ENCODE measurements around the gene SLAMF1. TPM values are rescaled to one million over a fixed set of nuclear protein-coding genes. Genes with fewer than 3 reads are reported as not detected.
"Not testable (repeated sequence)": the region's sequence is repeated elsewhere in the genome, so short reads cannot be mapped to it uniquely, and the experiment has no call there.

SLAMF1 gene
- total RNA-seq, 1 donor from 2014 or later = not detected

GRCh38 chr1:160597051-160597450, 49.8 kb downstream of the SLAMF1 start:
- Mint-ChIP-seq H3K4me1 (no peaks in the 10 kb centered on the region), H3K27ac (ENCODE audit: unreplicated experiment) (no peak overlapping the region), H3K9me3 (peaks cover 24% of the 10 kb centered on the region), H3K36me3 (ENCODE audit: low read depth) (peaks cover 3% of the 10 kb centered on the region), H3K4me3 (no peak overlapping the region), H3K27me3 (ENCODE audit: low read depth) (peaks cover 27% of the 10 kb centered on the region)
- no peak for DNase-seq (ENCODE audit: low read depth, low spot score)
- no peak for TF ChIP-seq CTCF (conservative IDR thresholded peaks at IDR 0.05)

DNA sequence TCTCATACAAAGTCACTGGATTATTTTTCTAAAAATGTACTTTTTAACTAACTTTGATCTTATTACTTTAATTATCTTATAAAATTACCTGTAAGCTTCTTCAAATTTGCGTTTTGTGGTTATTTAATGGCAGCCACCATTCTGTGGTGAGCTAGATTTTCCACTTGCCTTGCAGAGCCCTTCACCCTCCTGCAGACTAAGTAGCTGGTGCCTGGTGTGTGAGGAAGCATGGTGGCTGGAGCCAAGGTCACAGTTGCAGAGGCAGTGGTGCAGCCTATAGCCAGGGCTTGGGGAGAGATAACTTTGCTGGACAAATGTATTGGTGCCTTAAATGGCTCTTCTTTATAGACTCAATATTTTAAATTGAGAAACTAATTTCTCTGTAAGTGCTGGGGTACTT, 56.4 kb downstream of the SLAMF1 start:
- no peak for DNase-seq (ENCODE audit: low read depth, low spot score)
- peaks cover 21% of the 10 kb centered on the region for H3K27me3 Mint-ChIP-seq (ENCODE audit: low read depth)
- no peaks in the 10 kb centered on the region for H3K4me1 Mint-ChIP-seq
- no peak for TF ChIP-seq CTCF (conservative IDR thresholded peaks at IDR 0.05)
- H3K4me3 Mint-ChIP-seq = no peak overlapping the region
- no peak overlapping the region for H3K27ac Mint-ChIP-seq (ENCODE audit: unreplicated experiment)
- H3K9me3 Mint-ChIP-seq = peaks cover 5% of the 10 kb centered on the region
- H3K36me3 Mint-ChIP-seq (ENCODE audit: low read depth) = peaks cover 3% of the 10 kb centered on the region

DNA sequence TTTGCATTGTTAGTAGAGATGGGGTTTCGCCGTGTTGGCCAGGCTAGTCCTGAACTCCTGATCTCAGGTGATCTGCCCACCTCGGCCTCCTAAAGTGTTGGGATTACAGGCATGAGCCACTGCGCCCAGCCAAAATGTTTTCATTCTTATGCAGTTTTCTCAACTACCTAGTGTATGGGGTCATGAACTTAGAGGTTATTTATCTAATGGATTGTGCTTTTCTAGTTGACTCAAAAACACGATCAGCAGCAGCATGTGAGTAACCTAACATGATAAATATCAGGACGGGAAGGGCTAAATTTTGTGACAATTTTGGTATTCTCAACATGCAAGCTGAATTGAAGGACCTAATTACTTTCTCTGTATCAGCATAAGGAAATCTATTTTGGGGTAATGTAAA, 58.4 kb downstream of the SLAMF1 start:
- Mint-ChIP-seq H3K27me3 (ENCODE audit: low read depth) (peaks cover 12% of the 10 kb centered on the region), H3K4me3 (no peak overlapping the region), H3K27ac (ENCODE audit: unreplicated experiment) (no peak overlapping the region), H3K36me3 (ENCODE audit: low read depth) (no peaks in the 10 kb centered on the region), H3K4me1 (no peaks in the 10 kb centered on the region), H3K9me3 (peaks cover 3% of the 10 kb centered on the region)
- TF ChIP-seq CTCF (conservative IDR thresholded peaks at IDR 0.05) = no peak
- DNase-seq (ENCODE audit: low read depth, low spot score) = no peak

- no peak for TF ChIP-seq CTCF (conservative IDR thresholded peaks at IDR 0.05)
- peaks cover 3% of the 10 kb centered on the region for H3K9me3 Mint-ChIP-seq
- DNase-seq (ENCODE audit: low read depth, low spot score) = no peak
- peaks cover 14% of the 10 kb centered on the region for H3K27me3 Mint-ChIP-seq (ENCODE audit: low read depth)
- no peak overlapping the region for H3K4me3 Mint-ChIP-seq
- no peaks in the 10 kb centered on the region for H3K36me3 Mint-ChIP-seq (ENCODE audit: low read depth)
- no peak overlapping the region for H3K27ac Mint-ChIP-seq (ENCODE audit: unreplicated experiment)
- H3K4me1 Mint-ChIP-seq = no peaks in the 10 kb centered on the region
These were observed 62.1 kb downstream of the SLAMF1 start for GRCh38 chr1:160584784-160585183.

GRCh38 chr1:160582976-160583375, 63.9 kb downstream of the SLAMF1 start:
- peaks cover 15% of the 10 kb centered on the region for H3K27me3 Mint-ChIP-seq (ENCODE audit: low read depth)
- not testable (repeated sequence) for H3K9me3 Mint-ChIP-seq; H3K4me3 Mint-ChIP-seq; H3K27ac Mint-ChIP-seq (ENCODE audit: unreplicated experiment); H3K4me1 Mint-ChIP-seq; DNase-seq (ENCODE audit: low read depth, low spot score); H3K36me3 Mint-ChIP-seq (ENCODE audit: low read depth)

- DNase-seq (ENCODE audit: low read depth, low spot score) = no peak
- Mint-ChIP-seq H3K9me3 (peaks cover 3% of the 10 kb centered on the region), H3K4me3 (no peak overlapping the region), H3K4me1 (no peaks in the 10 kb centered on the region), H3K27ac (ENCODE audit: unreplicated experiment) (no peak overlapping the region), H3K27me3 (ENCODE audit: low read depth) (peaks cover 22% of the 10 kb centered on the region), H3K36me3 (ENCODE audit: low read depth) (no peaks in the 10 kb centered on the region)
- no peak for TF ChIP-seq CTCF (conservative IDR thresholded peaks at IDR 0.05)
These were observed 64.9 kb downstream of the SLAMF1 start for GRCh38 chr1:160581961-160582360.

Data from neural crest cell (in vitro differentiated cells).